LoVo (cell line): ENCODE results near the gene PLEKHG3.
"Not testable (repeated sequence)": the region's sequence is repeated elsewhere in the genome, so short reads cannot be mapped to it uniquely, and the experiment has no call there.

Experiments
- DNase-seq: peaks from one replicate; pipeline ENCODE4 v3.0.0-alpha.2; 2016; ENCODE audit warnings: low spot score

PLEKHG3 gene

DNA sequence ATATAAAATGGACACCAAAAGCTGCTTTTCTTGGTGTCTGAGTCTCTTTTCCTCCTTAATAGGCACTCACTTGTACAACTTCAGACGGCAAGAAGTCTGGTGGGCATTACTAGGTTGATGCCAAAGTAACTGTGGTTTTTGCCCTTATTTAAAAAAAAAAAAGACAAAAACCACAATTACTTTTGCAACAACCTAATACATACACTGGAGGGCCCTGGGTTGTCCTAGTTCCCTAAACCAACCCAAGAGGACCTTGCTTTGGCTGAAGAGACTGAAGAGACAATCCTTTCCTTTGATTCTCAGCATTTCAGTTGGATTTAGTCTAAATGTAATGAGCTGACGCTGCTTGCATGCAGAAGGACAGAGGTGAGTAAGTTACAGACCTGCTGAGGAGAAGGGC is 16.2 kb upstream of the PLEKHG3 start:
- no peak for DNase-seq

DNA sequence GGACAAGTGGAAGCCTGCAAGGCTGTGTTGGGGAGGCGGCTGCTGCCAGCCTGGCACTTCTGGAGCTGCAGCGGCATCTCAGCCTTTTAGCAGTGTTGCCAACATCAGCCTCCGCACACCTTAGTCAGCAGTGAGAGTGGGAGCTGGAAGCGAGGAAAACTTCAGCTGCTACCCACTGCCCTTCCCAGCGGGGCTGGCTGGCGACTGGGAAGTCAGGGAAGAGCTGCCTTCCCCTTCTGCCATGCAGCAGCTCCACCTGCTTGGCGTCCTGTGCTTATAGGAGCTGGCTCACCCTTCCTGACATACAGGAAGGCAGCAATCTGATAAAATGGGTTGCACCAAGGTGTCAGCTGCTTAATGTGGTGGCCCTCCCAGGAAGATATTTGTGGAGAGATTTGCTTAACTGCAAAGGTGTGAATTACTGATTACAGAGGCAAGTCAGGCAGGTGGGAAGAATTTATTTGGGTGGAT is 15.4 kb upstream of the PLEKHG3 start:
- no peak for DNase-seq

DNA sequence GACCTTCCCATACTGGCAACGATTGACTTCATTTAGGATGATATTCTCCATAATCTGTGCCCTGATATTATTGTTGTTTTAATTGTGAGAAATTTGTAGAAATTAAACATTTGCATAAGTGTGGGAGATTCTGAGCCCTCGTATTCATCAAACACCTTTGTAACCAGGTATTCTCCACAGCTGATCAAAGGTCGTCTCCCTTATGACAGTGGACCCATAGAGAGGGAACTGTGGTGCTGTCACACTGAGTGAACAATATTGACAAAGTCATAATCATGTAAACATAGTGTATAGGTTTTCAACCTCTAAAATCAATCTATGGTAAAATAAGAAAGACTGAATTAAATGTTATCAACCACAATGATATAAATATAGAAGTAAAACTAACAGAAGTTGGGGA is 14.9 kb upstream of the PLEKHG3 start:
- DNase-seq = no peak

DNA sequence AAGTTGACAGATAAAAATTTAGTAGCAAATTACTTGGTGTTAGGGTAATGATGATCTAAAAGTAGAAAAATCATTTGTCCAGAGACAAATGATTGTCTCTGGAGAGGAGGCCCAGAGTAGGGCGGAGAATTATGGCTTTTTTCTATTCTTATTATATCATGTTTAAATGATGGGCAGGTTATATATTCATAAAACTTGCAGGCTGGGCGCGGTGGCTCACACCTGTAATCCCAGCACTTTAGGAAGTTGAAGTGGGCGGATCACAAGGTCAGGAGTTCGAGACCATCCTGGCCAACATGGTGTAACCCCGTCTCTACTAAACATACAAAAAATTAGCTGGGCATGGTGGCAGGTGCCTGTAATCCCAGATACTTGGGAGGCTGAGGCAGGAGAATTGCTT is 13.6 kb upstream of the PLEKHG3 start:
- not testable (repeated sequence) for DNase-seq

DNA sequence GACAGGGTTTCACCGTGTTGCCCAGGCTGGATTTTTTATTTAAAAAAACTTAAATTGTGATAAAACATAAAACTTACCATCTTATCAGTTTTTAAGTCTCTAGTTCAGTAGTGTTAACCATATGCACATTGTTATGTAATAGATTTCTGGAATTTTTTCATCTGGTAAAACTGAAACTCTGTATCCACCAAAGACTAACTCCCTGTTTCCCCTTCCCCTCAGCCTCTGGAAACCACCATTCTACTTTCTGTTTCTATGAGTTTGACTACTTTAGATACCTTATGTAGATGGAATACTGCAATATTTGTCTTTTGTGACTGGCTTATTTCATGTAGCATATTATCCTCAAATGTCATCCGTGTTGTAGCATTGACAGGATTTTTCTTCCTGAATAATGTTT is 12.8 kb upstream of the PLEKHG3 start:
- DNase-seq = no peak

DNA sequence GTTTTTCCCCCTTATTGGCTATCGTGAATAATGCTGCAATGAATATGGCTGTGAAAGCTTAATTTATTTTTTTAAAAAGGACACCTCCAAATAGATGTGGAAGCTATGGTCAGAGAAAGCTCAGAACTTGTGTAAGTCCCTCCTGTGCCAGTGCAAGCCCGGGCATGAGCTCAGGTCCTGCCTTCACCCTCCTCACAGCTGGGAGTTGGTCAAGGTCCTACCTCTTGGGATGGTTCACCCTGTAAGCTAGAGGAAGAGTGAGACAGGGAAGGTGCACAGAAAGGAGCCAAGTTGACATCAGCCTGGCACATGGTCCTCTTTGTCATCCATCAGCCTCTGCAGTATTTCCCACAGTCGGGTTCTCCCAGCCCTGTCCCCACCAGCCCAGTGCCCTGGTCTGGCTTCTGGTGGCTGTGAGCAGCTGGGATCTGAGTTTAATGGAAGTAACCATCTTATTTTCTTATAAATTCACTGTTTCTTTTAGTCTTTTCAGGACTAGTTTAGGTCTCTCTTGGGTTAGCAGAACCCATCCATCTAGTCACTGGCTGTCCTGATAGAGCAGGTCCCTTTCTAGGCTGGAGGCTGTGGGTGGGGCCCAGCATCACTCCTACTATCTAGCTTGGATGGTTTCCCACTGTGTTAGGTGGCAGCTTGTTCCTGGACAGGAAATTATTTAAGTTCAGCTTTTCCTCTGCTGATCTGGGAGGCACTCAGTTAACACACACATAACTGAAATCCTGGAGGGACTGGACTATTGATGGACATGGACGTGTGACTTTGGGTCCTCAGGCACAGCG is 11.8 kb upstream of the PLEKHG3 start:
- DNase-seq = no peak

DNA sequence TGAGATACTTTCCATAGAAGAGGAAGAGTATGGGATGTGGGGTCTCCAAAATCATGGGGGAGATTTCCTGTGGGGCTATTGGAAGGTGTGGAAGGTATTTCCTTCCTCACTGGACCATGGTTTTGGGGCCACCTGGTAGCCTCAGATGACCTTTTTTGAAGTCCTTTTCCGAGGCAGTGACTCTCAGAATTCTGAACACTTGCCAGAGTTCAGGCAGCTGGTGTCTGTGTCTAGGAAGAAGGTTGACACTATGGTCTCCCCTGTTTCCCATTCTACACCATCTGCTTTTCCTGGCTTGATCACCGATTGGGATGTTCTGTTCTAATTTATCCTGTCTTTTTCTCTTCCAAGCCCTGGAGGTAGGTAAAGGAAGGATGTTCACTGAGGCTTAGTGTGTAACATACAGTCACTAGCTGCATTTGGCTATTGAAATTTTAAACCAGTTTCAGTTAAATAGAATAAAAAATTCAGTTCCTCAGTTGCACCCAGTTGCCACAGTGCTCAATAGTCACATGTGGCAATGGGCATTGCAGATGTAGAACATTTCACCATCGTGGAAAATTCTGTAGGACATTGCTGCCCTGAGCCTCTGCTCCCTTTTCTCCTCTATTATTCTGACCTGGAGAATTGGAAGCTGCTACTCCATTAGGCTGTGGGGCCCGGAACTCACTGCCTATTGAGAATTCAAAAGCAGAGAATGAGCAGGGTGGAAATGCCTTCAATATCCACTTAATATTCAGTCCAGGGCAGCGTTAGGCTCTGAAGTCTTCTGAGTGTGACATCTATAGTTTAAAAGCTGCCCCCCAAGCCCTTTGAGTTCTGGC is 11.0 kb upstream of the PLEKHG3 start:
- no peak for DNase-seq

DNA sequence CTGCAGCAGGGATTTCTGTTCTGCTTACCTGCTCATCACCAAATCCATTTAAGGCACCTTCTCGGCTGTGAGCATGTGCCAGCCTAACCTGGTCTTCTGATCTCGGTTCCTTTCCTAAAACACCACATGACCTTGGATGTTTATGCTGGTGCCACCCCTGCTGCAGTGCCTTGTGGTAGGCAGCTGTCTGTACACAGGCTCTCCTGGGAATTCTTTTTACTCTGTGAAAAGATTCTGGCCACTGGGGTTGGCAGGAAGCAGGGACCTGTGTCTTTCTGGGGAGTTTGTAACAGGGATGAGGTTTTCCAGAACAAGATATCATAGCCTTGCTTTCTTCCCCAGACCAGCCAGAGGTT is 10.4 kb upstream of the PLEKHG3 start:
- no peak for DNase-seq

DNA sequence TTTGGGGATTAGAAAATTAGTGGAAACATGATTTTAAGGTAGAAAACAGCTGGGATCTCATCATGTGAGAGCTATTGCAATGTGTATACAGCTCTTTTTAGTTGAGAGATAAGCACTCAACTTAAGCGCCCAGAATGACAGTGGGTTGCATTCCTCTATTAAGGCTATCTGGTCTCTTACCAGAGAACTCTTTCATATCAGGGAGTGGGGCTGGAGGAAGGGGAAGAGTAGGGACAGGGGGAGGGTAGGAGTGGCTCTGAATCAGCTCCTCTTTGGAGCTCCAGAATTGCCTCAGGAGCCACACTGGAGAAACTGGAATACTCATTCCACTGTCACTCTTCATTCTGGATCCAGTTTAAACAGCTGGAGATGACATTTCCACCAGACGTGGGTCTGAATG is 9.2 kb upstream of the PLEKHG3 start:
- DNase-seq = no peak

DNA sequence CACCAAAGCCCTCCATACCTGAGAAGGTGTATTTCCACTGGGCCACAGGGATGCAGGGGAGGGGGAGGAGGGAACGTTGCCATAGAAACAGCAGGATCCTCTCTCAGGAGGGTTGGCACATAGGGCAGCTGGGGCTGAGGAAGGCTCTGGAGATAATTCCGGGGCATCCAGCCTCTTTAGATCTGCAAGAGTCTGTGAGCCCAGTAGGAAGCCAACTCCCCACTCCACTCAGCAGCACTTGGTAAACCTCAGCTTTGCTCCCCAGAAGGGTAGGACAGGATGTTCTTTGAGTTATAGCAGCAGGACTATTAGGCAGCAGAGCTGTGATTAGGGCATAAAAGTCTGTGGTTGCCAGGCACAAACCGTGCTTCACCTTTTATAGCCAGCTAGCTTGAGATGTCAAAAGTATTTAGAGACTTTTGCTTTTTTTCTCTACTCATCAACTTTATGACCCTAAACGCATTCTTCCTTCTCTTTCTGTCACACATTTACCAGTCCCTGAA is 7.8 kb upstream of the PLEKHG3 start:
- DNase-seq = no peak

DNA sequence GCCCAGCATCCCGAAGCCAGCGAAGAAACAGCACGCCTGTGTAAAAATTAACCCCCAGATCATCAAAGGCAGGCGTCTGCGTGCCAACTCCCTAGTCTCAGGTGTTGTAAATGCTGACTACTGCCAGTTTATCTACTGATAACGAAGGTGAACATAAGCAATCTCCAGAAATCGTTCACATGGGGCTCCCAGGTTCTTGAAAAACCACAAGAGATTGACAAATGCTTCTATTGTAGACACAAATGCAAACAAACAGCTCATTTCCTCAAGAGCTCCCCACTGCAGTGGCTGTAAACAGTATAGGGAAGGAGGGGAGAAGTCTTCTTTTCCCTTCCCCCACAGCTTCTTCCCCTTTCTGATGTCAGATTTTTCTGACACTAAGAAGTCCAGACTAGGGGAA is 5.3 kb upstream of the PLEKHG3 start:
- peak; percentile 89 for DNase-seq

DNA sequence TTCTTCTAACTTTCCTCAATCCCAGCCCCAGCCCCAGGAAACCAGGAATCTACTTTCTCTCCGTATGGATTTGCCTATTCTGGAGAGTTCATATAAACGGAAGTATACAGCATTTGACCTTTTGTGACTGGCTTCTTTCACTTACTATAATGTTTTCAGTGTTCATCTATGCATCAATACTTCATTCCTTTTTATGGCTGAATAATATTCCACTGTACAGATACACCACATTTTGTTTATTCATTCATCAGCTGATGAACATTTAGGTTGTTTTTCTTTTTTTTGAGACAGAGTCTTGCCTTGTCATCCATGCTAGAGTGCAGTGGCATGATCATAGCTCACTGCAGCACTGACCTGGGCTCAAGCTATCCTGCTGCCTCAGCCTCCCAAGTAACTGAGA is 3.9 kb upstream of the PLEKHG3 start:
- no peak for DNase-seq

DNA sequence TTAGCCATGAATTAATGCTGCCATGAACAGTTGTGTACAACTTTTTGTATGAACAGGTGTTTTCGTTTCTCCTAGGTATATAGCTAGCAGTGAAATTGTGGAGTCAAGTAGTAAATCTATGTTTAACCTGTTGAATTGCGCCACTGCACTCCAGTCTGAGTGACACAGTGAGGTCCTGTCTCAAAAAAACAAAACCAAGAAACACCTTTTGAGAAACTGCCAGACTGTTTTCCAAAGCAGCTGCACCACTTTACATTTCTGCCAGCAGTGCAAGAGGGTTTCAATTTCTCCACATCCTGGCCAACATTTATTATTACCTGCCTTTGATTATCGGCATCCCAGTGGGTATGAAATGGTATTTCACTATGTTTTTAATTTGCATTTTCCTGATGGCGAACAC is 3.3 kb upstream of the PLEKHG3 start:
- no peak for DNase-seq

DNA sequence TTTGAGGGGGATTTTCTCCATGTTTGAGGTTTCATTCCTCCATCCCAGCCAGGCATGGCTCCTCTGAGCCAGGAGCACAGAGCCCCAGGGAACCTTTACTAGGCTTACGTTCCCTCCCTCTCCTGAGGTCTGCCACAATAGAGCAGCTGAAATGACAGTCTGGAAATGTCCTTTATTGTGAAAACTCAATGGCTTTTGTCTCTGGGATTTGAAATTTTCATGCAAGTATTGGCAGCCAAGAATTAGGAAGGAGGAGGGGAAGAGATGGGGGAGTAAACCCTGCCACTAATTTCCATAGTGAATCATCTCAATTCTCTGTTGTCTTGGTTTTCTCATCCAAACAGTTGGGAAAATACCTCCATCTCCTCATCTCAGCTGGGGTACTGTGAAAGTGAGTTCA is 2.6 kb upstream of the PLEKHG3 start:
- DNase-seq = no peak

DNA sequence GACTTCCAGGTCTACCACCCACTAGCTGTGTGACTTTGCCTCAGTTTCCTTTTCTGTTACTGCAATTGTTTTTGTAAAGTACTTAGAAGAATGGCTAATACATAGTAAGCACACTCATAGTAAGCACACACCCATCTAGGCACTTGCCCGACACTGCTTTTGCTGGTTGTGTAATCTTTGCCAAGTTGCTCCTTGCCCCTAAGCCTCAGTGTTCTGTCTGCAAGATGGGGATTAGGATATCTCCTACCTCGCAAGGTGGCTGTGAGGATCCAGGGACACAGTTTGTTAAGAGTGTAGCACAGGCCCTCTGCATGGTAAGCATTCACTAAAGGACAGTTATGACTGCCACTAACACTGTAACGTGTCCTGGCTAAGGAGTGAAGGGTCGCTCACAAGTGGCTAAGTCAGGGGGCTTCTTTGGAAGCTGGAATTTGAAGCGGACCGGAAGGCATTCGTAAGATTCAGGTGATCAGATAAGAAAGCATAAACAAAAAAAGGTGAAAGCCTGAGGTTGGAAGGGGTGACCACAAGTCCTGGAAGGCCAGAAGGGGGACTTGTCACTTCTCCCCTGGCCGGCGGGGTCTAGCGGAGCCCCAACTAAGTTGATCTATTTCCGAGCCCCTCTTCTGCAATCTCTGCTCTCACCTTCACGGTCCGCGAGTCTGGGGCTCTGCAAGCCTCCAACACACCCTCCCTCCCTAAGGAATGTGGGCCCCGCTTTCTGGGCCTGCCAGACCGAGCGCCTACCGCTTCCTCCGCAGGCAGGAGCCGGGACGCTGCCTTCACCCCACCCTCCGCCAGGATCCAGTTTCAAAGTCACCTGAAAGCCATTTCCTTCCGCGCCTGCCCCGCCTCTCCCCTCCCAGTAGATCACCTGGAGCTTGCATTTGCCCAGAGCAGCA is 1.5 kb upstream of the PLEKHG3 start:
- DNase-seq = peak; percentile 71

DNA sequence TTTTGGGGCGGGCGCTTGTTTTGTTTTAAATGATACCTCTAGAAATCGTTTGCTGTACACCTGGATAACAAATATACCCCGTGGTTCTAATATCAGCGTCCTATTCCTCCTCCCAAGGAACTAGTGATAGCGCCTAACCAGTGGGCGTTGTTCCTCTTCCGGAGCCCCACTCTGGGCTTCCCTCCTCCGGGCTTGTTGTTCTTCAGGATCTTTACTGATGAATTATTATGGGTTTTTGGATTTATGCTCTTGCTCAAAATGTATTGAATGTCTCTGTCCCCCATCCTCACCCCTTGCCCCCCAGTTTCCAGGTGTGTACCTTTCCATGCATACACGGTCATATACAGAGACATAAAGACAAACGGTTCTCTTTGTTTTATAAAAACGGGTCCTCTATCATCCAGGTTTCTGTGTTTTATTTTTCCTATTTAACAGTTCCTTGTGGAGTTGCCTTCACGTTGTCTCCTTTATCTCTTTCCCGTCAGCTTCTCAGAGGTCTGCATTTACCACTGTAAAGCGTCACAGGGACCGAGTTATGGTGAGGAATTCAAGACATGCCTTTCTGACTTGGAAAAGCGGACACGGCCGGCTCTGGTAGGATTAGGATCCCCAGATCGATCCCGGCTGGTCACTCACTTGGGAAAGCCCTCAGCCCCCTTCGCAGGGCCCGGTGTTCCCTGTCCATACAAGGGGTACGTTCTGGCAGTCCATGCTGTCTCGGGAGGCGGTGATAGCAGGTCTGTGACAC is 655 bp upstream of the PLEKHG3 start:
- no peak for DNase-seq

DNA sequence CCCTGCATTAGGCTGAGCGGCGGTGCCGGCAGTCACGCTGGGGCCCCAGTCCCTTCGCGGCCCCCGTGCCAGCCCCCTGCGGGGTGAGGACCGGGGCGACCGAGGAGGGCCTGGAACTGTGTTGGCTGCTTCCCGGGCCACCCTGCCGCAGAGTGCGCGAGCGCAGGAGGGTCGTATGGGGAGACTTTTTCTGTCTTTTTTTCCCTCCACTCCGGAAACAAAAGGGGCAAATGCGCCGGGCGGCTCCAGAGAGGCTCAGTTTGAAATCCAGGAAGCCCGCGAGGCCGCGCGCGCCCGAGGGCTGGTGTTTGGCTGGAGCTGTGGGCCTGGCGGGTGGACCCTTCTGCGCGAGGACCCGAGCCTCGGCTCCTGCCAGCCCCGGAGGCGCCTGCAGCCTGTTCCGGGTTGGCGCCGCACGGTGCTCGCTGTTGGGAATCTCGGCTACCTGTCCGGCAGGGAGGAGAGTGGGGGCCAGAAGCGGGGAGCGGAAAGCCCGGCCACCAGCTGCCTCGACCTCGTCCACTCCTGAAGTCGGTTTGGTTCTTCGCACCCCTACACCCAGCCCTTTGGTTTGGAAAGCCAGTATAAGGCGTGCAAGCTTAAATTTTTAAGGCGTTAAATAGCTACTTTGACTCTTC is 638 bp downstream of the PLEKHG3 start:
- no peak for DNase-seq

DNA sequence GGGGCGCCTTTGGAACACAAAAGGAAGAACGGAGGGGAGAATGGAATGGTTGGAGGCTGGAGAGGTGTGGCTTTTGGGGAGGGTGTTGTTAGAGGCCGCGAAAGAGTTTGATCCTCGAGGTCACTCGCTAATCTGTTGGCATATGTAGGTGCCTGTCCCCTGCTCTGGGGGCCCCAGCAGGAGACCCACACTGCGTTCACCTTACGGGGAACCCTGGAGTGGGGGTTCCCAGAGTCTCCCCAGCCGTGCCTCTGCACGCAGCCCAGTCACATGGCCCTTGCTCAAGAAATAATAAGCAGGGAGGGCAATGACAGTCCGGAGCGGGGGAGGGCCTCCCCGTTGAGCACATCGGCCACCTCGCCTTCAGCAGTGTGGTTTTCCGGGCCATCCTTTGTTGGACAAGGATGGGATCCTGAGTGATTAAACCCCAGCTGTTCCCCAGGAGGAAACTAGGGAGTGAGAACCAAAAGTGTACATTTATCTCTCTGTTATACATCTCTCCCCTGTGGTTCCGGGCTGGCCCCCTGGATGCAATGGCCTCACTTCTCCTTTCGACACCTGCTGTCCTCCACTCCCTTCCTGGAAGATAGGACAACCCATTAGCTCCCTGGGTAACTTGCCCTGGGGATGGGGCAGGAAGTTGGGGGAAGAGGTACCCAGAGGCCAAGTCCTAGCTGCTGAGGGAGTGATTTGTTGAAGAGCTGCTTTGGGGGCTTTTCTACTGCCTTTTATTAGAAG is 1.3 kb downstream of the PLEKHG3 start:
- no peak for DNase-seq

DNA sequence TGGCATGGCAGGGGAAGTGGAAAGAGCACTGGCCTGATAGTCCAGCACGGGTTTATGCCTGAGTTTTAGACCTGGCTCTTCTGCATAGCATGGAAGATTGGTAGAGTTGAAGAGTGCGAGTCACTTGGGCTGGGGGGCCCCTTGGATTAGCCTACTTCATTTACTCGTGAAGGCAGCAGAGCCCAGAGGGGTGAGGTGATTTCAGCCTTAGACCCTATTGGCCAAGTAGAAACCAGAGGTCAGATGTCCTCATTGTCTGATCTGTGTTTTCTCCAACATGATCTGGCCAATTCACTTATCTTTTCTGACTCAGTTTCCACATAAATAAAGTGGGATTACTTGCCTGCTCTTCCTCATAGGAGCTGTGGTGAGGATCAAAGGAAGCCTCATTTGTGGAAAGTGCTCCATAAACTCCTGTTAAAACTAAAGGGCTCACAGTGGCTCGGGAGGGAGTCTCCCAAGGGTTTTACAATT is 1.9 kb downstream of the PLEKHG3 start:
- no peak for DNase-seq

DNA sequence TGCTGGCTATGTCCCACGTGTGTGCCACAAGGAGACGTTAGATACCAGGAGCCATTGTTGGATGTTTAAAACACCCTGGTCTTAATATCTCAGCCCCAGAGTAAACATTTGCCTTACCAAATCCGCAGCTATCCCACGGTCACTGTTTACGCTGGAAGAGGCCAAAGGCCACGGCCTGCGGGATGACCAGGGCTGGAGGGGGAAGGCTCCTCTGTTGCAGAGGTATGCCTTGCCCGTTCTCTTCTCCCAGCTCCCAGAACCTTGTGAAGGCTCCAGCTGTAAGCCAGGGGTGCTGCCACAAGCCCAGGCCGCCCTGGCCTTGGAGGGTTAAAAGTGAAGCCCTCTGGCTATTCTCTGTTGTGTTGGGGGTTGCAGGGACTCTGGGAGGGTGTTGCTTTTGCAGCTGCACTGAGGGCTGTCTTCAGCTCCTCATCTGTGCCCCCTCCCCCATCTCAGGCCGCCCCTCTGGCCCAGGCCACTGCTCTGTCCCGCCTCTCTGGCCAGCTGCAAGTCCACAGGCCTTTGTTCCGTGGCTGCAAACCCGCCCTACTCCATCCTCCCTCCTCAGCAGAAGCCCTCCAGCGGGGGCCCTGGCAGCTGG is 2.5 kb downstream of the PLEKHG3 start:
- no peak for DNase-seq
